SKM-1 treated with dmso at 0.1 percent for 144 hours (cell line): ENCODE measurements around the gene TMEM256.

Experiments used
- DNase-seq: peaks from one replicate; lab custom pipeline; 2025; ENCODE audit not compliant: unreplicated experiment; lab: John Stamatoyannopoulos, UW

Gene TMEM256

GRCh38 chr17:7431231-7431630 is 27.3 kb upstream of the TMEM256 start:
- no peak for DNase-seq

DNA sequence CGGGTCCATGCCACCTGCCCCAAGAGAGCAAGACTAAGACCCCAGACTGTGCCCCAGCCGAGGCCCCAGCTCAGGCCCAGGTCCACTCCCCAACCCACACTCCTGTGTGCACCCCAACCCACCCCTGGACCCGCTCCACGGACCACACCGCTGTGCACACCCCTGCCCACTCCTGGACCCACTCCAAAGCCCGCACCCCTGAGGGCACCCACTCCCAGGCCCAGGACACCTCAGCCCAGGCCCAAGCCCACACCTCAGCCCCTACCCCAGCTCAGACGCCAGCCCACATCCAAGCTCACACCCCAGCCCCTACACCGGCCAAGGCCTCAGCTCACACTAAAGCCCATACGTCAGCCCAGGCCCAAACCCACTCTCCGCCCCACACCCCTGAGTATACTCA is 25.8 kb upstream of the TMEM256 start:
- no peak for DNase-seq

DNA sequence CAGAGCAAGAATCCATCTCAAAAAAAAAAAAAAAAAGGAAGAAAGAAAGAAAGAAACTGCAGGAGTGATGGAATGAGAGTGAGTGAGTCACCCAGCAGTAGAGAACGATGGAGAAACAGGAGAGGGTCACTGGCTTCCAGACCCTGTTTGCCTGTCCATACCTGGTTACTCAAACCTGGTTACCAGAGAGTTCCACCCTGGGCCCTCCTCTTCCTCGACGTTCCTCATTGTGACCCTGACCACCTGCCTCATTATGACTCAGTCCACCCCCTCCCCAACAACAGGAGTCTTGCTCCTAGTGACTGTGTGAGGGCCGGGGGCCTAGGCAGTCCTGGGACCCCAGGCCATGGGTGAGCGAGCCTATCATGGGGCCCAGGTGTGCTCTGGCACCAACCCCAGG is 24.7 kb upstream of the TMEM256 start, which contains the start of gene SPEM3:
Gene SPEM3, plus strand, starts transcription at position 301 of the 400 bp plus-strand sequence. Its CDS starts 46 bp downstream, at position 347.
- no peak for DNase-seq

GRCh38 chr17:7427549-7427948 is 23.7 kb upstream of the TMEM256 start:
- no peak for DNase-seq

GRCh38 chr17:7426896-7427489 is 23.1 kb upstream of the TMEM256 start:
- DNase-seq, result no peak

DNA sequence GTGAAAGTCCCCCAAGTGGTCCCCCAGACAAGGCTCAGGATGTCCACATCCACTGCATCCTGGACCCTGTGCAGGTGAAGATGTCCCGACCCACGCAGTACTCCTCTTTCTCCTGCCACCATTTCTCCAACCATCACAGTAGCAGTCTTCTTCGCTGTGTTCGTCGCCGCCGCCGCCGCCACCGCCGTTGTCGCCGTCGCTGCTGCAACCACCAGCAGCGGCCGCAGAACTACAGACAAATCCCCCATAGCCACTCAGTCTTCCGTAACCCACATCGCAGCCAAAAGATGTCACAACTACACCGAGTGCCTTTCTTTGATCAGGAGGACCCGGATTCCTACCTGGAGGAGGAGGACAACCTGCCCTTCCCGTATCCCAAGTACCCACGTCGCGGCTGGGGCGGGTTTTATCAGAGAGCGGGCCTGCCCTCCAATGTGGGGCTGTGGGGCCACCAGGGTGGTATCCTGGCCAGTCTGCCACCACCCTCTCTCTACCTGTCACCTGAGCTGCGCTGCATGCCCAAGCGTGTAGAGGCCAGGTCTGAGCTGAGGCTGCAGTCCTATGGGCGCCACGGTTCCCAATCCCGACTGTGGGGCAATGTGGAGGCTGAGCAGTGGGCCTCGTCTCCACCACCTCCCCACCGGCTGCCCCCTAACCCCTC is 22.4 kb upstream of the TMEM256 start:
- no peak for DNase-seq

DNA sequence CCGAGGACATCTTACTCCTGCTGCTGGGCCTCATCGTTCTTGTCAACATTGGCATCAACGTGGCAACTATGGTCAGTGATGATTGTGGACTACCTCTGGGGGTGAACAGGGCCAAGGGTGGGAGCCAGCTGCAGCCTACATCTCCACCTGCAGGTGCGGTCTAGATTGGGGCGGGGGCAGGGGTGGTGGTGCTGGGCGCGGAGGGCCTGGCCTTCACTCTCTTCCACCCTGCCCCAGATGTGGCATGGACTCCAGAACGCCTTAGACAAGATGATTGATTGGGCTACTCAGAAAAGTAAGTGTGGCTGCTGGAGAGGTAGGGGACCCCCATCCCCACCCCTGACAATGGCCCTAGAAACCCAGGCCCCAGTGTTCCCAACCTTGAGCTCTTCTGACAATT is 21.9 kb upstream of the TMEM256 start:
- no peak for DNase-seq

DNA sequence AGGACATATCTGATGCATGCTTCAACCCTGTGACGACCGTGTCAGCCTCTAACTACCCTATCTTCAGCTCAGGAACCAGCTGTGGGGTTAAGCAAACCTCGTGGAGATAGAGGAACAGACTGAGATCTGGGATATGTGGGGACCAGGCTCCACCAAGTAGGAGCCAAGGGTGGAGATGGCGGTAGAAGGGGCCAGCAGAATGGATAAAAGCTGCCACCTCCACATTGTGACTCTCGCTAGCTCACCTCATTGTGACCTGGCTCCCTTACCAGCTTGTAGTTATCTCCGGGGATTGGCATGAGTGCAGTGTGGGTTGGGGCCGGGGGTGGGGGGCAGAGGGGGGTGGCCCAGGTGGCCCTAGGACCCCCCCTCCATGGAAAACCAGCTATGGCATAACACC is 21.4 kb upstream of the TMEM256 start, which contains the start of gene SPEM2:
Gene SPEM2, plus strand, starts transcription at position 301 of the 400 bp plus-strand sequence. Its CDS starts 73 bp downstream, at position 374.
- no peak for DNase-seq

- DNase-seq, result no peak
These were observed 19.8 kb upstream of the TMEM256 start for GRCh38 chr17:7423679-7424078.

GRCh38 chr17:7421186-7421585 is 17.3 kb upstream of the TMEM256 start:
- DNase-seq, result no peak

- no peak for DNase-seq
These were observed 16.1 kb upstream of the TMEM256 start, which contains the start of gene SPEM1 for GRCh38 chr17:7419819-7420610. TSS of gene SPEM1 (plus strand) at chr17:7420324. CDS start at chr17:7420385, 61 bp downstream.

DNA sequence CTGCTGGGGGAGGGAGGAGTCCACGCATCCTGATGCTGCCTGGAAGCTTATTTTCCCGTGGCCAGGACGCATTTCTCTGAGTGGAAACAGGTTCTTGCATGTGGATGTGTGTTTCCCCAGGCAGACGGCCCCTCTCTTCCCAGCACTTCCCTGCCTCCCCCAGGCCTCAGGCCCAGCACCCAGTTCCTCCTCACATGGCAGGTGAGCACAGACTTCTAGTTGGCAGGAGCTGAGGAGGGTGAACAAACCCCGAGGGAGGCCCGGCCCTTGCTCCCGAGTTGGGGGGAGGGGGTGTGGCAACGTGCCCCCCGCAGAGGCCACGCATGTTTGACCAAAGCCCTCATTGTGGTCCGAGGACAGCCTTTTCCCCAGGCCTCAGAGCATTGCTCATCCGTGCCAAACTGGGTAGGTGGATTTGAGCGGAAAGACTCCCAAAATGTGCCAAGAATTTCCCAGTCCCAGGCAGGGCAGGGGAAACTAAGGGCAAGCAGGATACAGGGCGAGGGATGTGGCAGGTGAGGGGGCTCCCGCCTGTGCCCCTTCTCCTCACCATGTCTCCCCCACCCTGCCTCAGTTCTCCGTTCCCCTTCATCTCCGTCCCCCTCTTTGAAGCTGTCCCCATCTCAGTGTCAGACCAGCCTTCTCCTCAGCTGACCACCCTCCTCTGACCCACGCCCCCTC is 14.7 kb upstream of the TMEM256 start:
- no peak for DNase-seq

- DNase-seq, result no peak
These were observed 13.3 kb upstream of the TMEM256 start for GRCh38 chr17:7417056-7417655.

- DNase-seq, result no peak
These were observed 12.4 kb upstream of the TMEM256 start for GRCh38 chr17:7416323-7416722.

DNA sequence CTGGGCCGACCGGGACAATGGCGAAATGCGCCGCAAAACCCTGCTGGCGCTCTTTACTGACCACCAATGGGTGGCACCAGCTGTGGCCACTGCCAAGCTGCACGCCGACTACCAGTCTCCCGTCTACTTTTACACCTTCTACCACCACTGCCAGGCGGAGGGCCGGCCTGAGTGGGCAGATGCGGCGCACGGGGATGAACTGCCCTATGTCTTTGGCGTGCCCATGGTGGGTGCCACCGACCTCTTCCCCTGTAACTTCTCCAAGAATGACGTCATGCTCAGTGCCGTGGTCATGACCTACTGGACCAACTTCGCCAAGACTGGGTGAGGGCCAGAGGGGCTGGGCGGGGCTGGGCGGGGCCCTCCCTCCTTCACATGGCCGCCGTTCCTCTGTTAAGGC is 11.9 kb upstream of the TMEM256 start:
- DNase-seq, result no peak

GRCh38 chr17:7414837-7415236 is 10.9 kb upstream of the TMEM256 start:
- no peak for DNase-seq

DNA sequence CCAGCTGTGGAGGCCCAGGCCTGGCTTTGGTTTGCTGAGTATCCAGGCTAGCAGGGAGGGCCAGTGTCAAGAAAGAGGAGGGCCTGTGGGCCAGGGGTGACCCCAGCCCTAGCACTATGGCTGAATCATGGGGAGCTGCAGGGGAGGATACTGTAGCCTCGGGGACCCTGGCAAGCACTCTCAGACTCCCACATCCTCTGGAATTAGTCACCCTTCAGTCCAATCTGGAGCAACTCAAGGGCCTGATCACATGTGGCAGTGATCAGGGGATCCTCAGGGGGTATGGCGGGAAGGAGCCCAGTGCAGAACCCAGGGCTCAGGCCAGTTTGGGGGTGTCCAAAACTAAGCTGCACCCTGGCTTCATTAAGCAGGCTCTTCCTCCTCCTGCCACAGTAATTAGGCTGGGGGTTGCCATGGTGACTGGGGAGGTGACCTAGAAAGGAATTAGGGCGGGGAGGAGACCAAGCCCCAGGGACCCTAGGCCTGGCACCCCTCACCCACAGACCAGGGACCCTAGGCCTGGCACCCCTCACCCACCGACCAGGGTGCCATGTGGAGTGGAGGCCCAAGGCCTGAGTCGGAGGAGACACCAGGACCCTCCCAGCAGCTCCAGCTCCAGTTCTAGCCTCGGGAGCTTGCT is 9.6 kb upstream of the TMEM256 start:
- no peak for DNase-seq

- DNase-seq, result no peak
These were observed 7.5 kb upstream of the TMEM256 start for GRCh38 chr17:7411427-7411750.

DNA sequence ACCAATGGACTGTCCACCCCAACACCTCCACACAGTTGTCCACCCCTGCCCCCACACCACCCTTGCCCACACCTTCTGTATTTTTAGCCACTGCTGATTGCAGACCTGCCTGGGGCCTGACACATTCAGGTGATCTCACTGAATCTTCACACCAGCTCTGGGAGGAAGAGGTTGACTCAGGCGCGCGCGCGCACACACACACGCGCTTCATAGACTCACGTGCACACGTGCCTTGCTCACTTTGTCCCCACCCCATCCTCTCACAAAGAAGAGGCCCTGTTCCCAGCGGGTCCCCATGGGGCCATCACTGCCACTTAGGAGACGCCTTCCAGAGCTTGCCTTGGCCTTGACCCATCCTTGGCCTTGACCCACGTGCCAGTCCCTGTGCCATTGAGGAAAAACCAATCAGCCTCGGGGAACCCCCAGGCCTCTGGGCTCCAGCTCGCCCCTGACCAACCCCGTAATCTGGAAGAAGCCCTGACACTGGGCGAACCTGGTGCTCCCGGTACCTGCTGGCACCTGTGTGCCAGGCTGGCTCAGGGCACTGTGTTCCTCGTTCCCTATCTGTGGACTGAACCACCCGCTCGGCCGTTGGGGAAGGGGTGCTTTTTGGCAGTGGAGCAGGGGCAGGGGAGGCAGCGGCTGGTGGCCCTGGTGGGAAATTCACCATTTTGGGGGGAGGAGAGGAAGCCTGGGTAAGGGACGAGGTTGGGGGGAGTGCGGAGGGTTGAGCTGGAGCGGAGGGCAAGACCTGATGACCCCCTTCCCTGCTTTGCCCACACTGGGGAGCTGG is 6.9 kb upstream of the TMEM256 start:
- DNase-seq, result no peak

- no peak for DNase-seq
These were observed 5.8 kb upstream of the TMEM256 start for GRCh38 chr17:7409716-7410115.
